Urinary bladder (tissue), 4 donors: ENCODE results near the gene PRSS33. TPM values are rescaled to one million over a fixed set of nuclear protein-coding genes. Genes with fewer than 3 reads are reported as not detected.

Experiments used
- DNase-seq: peaks from one replicate; pipeline ENCODE4 v3.0.0-alpha.2; 2015; ENCODE audit errors: extremely low spot score
- H3K27ac ChIP-seq: one replicate; pipeline ENCODE4 v1.5.1; 2013; ENCODE audit warnings: low read depth, mild to moderate bottlenecking, moderate library complexity
- H3K36me3 ChIP-seq: one replicate; pipeline ENCODE4 v1.6.1; 2013; ENCODE audit warnings: mild to moderate bottlenecking, moderate library complexity; ENCODE audit not compliant: insufficient read depth
- H3K4me1 ChIP-seq: one replicate; pipeline ENCODE4 v1.6.1; 2013; ENCODE audit warnings: mild to moderate bottlenecking, moderate library complexity; ENCODE audit not compliant: insufficient read depth
- H3K4me3 ChIP-seq: one replicate; pipeline ENCODE4 v1.5.1; 2013; ENCODE audit warnings: low read depth, low read length
- WGBS: extraction: QIAGEN DNeasy Blood & Tissue Kit; methylation state at CpG from one replicate; pipeline ENCODE4 v1.1.7; 2013; 5-methylcytosine and 5-hydroxymethylcytosine counted together
- polyA plus RNA-seq: library from polyadenylated mRNA; stranded (reverse); fragments of 200-250 nt; gene quantifications from one replicate; pipeline ENCODE4 v1.2.3, GENCODE V29; 2013
- total RNA-seq: library from RNA; depleted of rRNA; stranded (reverse); fragments of >200 nt; gene quantifications from one replicate; pipeline ENCODE4 v1.2.3, GENCODE V29; 2014
- donor health status: healthy with polysubstance abuse.
- donor health status: healthy.

Gene PRSS33
- total and polyA plus RNA-seq, 2 donors = not detected

DNA sequence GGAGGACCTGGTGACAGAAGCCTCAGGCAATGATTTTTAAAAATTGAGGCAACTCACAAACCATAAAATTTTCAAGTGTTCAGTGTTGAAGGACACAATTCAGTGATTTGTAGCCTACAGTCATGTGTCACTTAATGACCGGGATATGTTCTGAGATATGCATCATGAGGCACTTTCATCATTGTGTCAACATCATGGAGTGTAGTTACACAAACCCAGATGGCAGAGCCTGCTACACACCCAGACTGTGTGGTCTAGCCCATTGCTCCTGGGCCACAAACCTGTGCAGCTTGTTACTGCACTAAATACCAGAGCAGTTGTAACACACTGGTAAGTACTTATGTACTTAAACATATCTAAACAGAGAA, 12.5 kb upstream of the PRSS33 start:
- no peaks in the 10 kb centered on the region for H3K4me1 ChIP-seq
- peak; percentile 8 for DNase-seq
- H3K4me3 ChIP-seq = no peak overlapping the region
- 49% methylated on average over 1 of the region's 1 CpG for WGBS
- no peak overlapping the region for H3K27ac ChIP-seq
- H3K36me3 ChIP-seq = no peaks in the 10 kb centered on the region

DNA sequence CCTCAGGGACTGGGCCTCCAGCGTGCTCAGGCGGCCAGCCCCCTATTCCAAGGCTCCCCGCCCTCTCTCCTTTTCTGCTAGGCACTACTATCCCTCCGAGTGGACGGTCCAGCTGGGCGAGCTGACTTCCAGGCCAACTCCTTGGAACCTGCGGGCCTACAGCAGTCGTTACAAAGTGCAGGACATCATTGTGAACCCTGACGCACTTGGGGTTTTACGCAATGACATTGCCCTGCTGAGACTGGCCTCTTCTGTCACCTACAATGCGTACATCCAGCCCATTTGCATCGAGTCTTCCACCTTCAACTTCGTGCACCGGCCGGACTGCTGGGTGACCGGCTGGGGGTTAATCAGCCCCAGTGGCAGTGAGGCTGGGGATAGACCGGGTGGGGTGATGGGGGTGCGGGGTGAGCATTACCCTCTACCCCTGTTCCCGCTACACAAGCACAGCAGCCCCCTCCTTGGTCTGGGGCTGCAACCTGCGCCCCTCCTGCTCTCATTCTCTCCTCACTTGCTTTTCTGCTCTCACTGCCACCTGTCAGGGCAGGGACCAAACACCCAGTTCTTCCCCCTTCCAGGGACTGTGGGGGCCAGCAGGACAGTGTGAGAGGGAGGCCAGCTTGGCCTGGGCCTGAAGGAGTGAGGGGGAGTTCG, 12.0 kb upstream of the PRSS33 start:
- 80% methylated on average over 21 of the region's 21 CpGs for WGBS
- no peak for DNase-seq
- Histone ChIP-seq H3K27ac (peak overlapping the region; percentile 42), H3K36me3 (no peaks in the 10 kb centered on the region), H3K4me1 (no peaks in the 10 kb centered on the region), H3K4me3 (no peak overlapping the region)

DNA sequence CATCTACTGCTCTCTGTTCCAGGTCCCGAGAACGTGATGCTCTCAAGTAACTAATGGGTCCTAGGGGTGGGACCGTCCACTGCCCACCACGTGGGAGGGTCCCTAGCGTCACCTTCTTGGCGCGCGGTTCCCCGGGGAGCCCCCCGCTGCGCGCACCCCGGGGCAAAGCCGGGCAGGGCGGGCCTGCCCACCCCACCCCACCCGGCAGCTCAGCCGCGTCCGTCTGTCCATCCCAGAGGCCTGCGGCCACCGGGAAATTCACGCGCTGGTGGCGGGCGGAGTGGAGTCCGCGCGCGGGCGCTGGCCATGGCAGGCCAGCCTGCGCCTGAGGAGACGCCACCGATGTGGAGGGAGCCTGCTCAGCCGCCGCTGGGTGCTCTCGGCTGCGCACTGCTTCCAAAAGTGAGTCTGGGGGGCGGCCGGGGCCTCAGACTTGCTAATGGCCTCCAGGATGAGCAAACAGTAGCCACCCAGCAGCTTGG, 11.4 kb upstream of the PRSS33 start:
- Histone ChIP-seq H3K27ac (no peak overlapping the region), H3K4me3 (no peak overlapping the region), H3K4me1 (no peaks in the 10 kb centered on the region), H3K36me3 (no peaks in the 10 kb centered on the region)
- 91% methylated on average over 39 of the region's 39 CpGs for WGBS
- no peak for DNase-seq

DNA sequence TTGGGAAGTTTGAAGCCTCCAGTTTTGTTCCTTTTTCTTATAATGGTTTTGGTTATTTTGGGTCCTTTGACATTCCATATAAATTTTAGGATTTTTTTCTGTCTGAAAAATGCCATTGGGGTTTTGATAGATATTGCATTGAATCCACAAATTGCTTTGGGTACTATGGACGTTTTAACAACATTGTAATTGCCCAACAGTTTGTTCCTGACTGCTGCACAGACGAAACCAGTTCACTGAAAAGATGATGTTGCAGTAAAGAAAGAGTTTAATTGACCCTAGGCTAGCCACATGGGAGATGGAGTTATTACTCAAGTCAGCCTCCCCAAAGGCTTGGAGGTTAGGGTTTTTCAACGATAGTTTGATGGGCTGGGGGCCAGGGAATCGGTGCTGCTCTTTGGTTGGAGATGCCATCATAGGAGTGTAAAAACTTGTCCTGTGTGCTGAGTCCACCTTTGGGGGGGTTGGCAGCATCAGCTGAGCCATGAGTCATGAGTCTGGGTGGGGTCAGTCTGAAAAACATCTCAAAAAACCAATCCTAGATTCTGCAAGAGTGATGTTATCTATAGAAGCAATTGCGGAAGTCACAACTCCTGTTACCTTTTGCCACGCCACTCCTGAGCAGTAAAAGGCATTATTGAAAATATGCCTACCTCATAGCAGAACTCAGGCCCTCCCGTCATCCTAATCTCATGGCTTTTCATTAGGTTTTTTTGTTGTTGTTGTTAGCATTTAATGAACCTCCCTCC, 8.2 kb upstream of the PRSS33 start:
- DNase-seq = peak; percentile 28
- no peak overlapping the region for H3K4me3 ChIP-seq
- H3K4me1 ChIP-seq = no peaks in the 10 kb centered on the region
- peak overlapping the region; percentile 71 for H3K27ac ChIP-seq
- H3K36me3 ChIP-seq = no peaks in the 10 kb centered on the region
- WGBS = 61% methylated on average over 7 of the region's 7 CpGs

DNA sequence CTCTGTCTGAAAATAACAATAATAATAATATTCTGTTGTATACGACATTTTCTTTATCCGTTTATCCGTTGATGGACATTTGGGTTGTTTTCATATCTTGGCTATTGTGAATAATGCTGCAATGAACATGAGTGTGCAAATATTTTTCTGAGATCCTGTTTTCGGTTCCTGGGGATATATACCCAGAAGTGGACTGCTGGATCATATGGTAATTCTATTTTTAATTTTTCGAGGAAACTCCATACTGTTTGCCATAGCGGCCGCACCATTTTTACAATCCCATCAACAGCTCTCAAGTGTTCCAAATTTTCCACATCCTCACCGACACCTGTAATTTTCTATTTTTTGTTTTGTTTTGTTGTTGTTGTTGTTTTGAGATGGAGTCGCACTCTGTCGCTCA, 5.6 kb upstream of the PRSS33 start:
- H3K4me3 ChIP-seq = no peak overlapping the region
- no peak for DNase-seq
- WGBS = 90% methylated on average over 10 of the region's 10 CpGs
- H3K36me3 ChIP-seq = no peaks in the 10 kb centered on the region
- no peaks in the 10 kb centered on the region for H3K4me1 ChIP-seq
- no peak overlapping the region for H3K27ac ChIP-seq

DNA sequence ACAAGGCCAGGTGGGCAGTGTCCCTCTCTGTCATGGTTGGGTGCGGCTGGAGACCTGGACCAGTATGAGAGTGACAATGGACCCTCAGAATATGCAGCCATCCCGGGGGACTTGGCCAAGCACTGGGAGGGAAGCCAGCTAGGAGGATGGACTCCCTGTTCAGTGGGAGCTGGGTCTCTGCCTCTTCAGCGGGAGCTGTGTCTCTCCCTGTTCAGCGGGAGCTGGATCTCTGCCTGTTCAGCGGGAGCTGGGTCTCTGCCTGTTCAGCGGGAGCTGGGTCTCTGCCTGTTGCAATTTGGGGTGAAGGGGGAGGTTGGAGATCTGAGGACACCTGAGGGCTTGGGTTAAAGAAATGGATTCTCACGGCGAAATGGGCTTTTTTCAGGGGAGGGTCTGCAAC, 3.8 kb upstream of the PRSS33 start:
- H3K4me3 ChIP-seq = no peak overlapping the region
- H3K27ac ChIP-seq = no peak overlapping the region
- DNase-seq = no peak
- WGBS = 79% methylated on average over 8 of the region's 8 CpGs
- H3K4me1 ChIP-seq = no peaks in the 10 kb centered on the region
- H3K36me3 ChIP-seq = no peaks in the 10 kb centered on the region

DNA sequence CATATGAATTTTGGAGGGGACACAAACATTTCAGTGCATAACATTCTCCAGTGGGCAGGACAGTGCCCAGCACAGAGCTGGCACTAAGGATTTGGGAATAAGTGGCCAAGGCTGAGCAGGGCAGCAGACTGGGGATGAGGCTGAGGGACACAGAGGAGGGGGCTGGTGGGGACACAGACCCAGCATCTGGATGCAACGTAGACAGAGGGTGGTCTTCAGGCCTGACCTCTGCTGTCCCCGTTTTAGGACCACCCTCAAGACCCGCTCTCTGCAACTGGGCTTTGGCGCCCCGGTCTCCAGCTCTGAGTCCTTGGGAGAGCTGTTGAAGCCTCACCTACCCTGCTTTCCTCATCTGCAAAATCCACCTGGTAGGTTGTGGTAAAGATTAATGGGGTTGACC, 3.3 kb upstream of the PRSS33 start:
- no peak overlapping the region for H3K4me3 ChIP-seq
- WGBS = 82% methylated on average over 5 of the region's 5 CpGs
- no peaks in the 10 kb centered on the region for H3K36me3 ChIP-seq
- no peak overlapping the region for H3K27ac ChIP-seq
- no peak for DNase-seq
- no peaks in the 10 kb centered on the region for H3K4me1 ChIP-seq

DNA sequence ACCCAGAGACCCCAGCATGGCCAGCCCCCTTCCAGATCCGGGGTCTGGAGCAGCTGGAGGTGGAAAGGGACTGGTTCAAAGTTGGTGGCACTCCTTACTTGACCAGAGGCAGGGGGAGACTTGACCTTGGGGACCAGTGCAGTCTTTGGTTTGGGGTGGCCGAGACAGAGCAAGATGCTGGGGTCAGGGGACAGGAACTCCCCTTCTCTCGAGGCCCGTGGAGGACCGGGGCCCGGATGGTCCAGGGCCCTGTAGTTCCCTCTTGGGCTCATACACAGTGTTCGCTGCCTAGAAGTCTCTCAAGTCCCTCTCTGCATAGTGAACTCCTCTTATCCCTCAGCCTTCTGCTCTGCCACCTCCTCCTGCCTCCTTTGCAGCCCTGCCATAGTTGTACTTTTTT, 601 bp upstream of the PRSS33 start:
- Histone ChIP-seq H3K4me1 (no peaks in the 10 kb centered on the region), H3K4me3 (no peak overlapping the region), H3K27ac (no peak overlapping the region), H3K36me3 (no peaks in the 10 kb centered on the region)
- WGBS = 47% methylated on average over 7 of the region's 7 CpGs
- no peak for DNase-seq

DNA sequence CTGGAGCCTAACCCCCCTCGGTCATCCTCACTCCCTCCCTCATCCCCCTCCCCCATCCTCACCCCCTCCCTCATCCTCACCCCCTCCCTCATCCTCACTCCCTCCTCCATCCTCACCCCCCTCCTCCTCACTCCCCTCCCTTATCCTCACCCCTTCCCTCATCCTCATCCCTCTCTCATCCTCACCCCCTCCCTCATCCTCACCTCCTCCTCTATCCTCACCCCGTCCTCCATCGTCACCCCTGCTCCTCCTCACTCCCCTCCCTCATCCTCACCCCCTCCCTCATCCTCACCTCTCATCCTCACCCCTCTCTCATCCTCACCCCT, 571 bp downstream of the PRSS33 start:
- H3K4me3 ChIP-seq = no peak overlapping the region
- H3K4me1 ChIP-seq = no peaks in the 10 kb centered on the region
- H3K27ac ChIP-seq = no peak overlapping the region
- no peaks in the 10 kb centered on the region for H3K36me3 ChIP-seq
- DNase-seq = no peak
- 51% methylated on average over 3 of the region's 3 CpGs for WGBS

DNA sequence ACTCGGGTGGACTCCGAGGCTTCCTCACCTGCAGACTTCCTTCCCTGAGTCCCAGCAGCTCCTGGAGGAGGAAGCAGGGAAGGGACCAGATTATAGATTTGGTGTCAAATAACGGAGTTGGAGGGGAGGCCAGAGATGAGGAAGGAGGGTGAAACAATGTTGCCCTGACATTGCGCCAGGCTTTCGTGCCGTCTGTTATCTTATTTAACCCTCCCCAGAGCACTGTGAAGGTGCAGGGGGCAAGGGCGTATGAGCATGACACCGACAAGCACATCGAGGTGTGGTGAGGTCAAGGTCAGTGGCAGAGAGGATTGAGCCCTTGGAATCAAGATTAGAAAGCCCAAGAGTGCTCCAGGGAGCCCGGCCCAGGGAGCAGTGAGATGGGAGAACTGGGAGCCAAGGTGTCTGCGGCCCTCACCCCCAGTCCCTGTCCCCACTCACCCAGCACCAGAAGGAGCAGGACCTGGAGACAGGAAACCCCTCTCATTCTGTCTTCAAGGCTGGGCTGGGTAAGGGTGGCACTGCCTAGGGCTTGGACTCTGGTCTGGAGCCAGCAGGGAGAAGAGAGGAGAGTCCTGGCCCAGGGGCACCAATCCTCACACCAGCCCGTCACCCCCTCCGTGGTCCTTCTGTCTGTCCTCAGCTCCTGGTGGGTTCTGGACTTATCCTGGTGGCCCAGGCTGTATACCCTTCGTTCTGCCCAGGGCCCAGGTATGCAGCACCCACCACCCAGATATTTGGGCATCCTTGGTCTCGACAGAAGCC, 1.1 kb downstream of the PRSS33 start:
- DNase-seq = no peak

DNA sequence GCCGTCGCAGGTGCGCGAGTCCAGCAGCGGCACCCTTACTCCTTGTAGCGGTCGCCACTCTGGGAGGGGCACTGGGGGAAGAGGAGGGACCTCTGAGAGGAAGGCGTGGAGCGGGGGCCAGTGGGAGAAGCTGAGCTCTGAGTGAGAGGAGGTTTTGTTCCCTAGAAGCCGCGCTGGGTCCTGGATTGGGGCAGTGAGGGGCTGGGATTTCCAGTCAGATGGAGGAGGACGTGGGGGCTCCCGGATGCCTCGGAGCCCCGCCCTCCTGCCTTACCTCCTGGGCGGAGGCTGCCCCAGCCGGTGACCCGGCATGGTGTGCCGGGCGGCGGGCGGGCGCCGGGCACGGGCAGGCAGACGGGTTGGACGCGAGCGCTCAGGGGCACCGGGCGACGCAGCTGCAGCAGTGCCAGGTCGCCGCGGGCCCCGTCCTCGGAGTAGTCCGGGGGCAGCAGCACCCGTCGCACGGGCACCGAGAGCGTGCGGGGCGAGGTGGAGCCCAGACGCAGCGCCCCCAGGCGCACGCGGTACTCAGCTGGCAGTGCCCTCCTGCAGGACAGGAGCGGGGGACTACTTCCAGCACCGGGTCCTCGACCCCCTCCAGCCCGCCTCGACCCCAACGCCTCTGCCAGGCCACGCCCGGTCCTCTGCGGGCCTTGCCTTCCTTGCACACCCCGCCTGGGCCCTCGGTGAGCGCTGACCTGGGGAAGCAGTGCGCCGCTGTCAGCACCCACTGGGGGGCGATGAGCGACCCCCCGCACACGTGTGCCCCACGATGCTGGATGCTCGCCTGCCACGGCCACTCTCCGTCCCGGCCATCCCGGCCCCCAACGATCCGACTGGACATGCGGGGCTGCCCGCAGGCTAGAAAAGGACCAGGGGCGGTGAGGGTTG, 2.0 kb downstream of the PRSS33 start:
- no peak for DNase-seq
- Histone ChIP-seq H3K27ac (no peak overlapping the region), H3K4me3 (peak overlapping the region; percentile 24), H3K36me3 (no peaks in the 10 kb centered on the region), H3K4me1 (no peaks in the 10 kb centered on the region)
- WGBS = 12% methylated on average over 79 of the region's 79 CpGs

More for the DNA sequence above, 1.1 kb downstream of the PRSS33 start:
- 52% methylated on average over 15 of the region's 15 CpGs for WGBS
- no peaks in the 10 kb centered on the region for H3K4me1 ChIP-seq
- H3K27ac ChIP-seq = no peak overlapping the region
- H3K4me3 ChIP-seq = no peak overlapping the region
- no peaks in the 10 kb centered on the region for H3K36me3 ChIP-seq

DNA sequence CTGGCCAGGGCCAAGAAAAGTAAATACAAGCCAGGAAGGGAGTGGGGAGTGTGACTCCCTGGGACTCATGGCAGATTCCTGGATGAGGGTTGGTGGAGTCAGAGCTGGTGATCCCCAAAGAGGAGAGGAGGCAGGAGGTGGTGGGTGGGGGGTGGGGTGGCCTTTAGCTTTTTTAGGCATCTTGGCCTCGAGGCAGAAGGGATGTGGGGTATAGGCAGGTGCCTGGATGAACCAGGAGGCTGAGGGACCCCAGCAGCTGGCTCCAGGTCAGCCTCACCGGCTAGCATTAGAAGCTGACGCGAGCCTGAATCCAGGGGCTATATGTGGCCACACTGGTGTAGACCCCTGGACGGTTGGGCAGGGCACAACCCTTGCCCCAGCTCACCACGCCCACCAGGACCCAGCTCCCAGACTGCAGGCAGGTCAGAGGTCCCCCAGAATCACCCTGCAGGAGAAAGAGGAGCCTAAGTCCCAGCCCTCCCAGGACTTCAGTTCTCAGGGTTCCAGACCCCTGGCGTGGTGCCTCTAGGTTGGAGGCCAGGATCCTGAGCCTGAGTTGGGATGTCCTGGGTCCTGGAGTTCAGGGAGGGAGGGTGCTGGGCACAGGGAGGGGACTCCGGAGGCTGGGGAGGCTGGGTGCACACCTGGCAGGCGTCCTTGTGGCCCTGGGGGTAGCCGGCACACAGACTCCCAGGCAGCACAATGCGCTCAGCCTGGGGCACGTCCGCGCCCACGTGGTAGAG, 2.8 kb downstream of the PRSS33 start:
- DNase-seq = no peak
- H3K27ac ChIP-seq = no peak overlapping the region
- H3K36me3 ChIP-seq = no peaks in the 10 kb centered on the region
- H3K4me1 ChIP-seq = no peaks in the 10 kb centered on the region
- H3K4me3 ChIP-seq = peak overlapping the region; percentile 24
- WGBS = 52% methylated on average over 15 of the region's 15 CpGs
